Skeletal muscle tissue (tissue), 4 donors: ENCODE measurements around the gene RGS18. TPM values are rescaled to one million over a fixed set of nuclear protein-coding genes. Genes with fewer than 3 reads are reported as not detected.

Source experiments
- H3K27ac ChIP-seq: one replicate; pipeline ENCODE4 v1.7.0; 2013; ENCODE audit warnings: mild to moderate bottlenecking, low read depth, low read length, inconsistent platforms
- H3K27me3 ChIP-seq, 3 donors: one replicate each; pipeline ENCODE4 v1.7.0; 2013; ENCODE audit warnings: low read length in 3 of 3; ENCODE audit not compliant: control insufficient read depth in 3 of 3, insufficient read depth in 3 of 3
- H3K36me3 ChIP-seq, 3 donors: one replicate each; pipeline ENCODE4 v1.7.0; 2013; ENCODE audit warnings: low read length in 3 of 3; ENCODE audit not compliant: control insufficient read depth in 3 of 3, insufficient read depth in 3 of 3
- H3K4me1 ChIP-seq, 3 donors: one replicate each; pipeline ENCODE4 v1.7.0; 2013; ENCODE audit warnings: low read length in 3 of 3, mild to moderate bottlenecking in 3 of 3; ENCODE audit not compliant: control insufficient read depth in 3 of 3, insufficient read depth in 3 of 3
- H3K4me3 ChIP-seq, 3 donors: one replicate each; pipeline ENCODE4 v1.7.0; 2013; ENCODE audit warnings: low read length in 3 of 3
- H3K9ac ChIP-seq, 3 donors: one replicate each; pipeline ENCODE4 v1.7.0; 2013; ENCODE audit warnings: low read length in 3 of 3, mild to moderate bottlenecking in 3 of 3, moderate library complexity in 2 of 3, low read depth in 1 of 3
- H3K9me3 ChIP-seq, 3 donors: one replicate each; pipeline ENCODE4 v1.7.0; 2013; ENCODE audit warnings: low read length in 3 of 3; ENCODE audit not compliant: control insufficient read depth in 3 of 3
- total RNA-seq: library from RNA; depleted of rRNA; stranded (reverse); fragments of >200 nt; gene quantifications from one replicate; pipeline ENCODE4 v1.2.3, GENCODE V29; 2014
- donor health status: Osteomylitis.

The RGS18 gene
- total RNA-seq, 1 donor from 2014 or later = 0.52 TPM

DNA sequence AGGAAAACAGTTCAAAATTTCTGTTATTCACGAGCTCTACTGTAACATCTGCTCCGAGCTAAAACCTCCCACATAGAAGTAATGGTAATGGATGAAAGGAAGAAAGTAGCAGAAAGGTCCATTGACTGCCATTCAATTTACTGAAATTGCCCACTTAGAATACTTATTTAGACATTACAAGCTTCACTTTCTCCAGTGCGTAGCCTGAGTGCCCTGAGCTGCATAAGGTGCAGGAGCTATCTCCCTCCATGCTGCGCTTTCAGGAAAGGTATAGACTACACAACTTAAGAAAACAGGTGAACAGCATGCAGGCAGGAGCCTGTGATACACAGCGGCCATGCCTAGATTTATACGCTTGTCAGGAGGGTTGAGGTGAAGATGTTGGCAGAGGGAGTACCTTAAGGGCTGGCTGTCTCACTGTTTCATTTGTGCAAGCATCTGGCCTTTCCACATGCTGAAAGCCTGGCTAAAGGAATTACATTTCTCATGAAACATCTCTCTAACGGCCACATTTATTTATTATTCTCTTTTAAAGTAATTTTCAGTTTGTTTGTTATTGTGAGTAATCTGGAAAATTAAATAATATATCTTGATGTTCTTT lies 74.7 kb downstream of the RGS18 start:
- no peak overlapping the region for H3K4me3 ChIP-seq
- H3K27ac ChIP-seq = no peak overlapping the region
- no peaks in the 10 kb centered on the region for H3K4me1 ChIP-seq
- H3K9me3 ChIP-seq = no peaks in the 10 kb centered on the region
- no peaks in the 10 kb centered on the region for H3K36me3 ChIP-seq
- no peak overlapping the region for H3K9ac ChIP-seq
- no peaks in the 10 kb centered on the region for H3K27me3 ChIP-seq

DNA sequence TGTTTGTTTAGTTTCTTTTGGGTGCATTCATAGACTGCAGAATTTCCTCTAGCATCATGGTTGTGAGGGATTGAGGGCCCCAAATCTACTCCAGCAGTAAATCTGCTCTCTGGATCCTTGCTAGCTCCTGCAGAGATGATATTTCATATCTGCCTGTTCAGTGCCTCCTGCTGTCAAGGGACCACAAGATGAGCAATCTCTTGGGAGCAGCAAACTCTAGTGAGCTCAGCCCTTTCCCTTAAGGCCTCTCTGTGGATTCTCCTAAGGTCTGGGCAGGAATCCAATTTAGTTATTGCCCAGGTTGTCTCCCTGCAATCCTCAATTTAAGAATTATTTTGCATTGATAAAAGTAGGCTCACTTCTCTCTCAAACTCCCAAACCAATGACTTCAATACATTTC lies 76.9 kb downstream of the RGS18 start:
- H3K27me3 ChIP-seq = no peaks in the 10 kb centered on the region
- H3K4me3 ChIP-seq = no peak overlapping the region
- H3K9me3 ChIP-seq = no peaks in the 10 kb centered on the region
- H3K27ac ChIP-seq = no peak overlapping the region
- H3K9ac ChIP-seq = no peak overlapping the region
- no peaks in the 10 kb centered on the region for H3K4me1 ChIP-seq
- H3K36me3 ChIP-seq = no peaks in the 10 kb centered on the region

Other genes with a start within 250 kb of the RGS18 start
- not detected for gene RGS21, start 158.5 kb downstream of the RGS18 start, total RNA-seq